Psoas muscle (tissue), 8 donors: Measurements from ENCODE around the gene TEX2. TPM values are rescaled to one million over a fixed set of nuclear protein-coding genes. Genes with fewer than 3 reads are reported as not detected.

Source experiments
- ATAC-seq, 4 donors: fragments of 200-7000 bp; cut with Tn5 transposase; one replicate each; pipeline ENCODE4 v1.9.1; 2020; ENCODE audit warnings: moderate library complexity in 3 of 4, mild to moderate bottlenecking in 2 of 4
- DNase-seq, 2 donors: peaks; one replicate each; pipeline ENCODE4 v3.0.0-alpha.2; 2020
- H3K27ac ChIP-seq: fragments of 200-600 bp; one replicate; pipeline ENCODE4 v1.8.0; 2022
- H3K27me3 ChIP-seq, 3 donors: fragments of 200-600 bp in 1 of 3; one replicate each; pipeline versions ENCODE4 v1.6.1 to v1.8.0; 2013 to 2022; ENCODE audit warnings: low read length in 2 of 3, mild to moderate bottlenecking in 2 of 3, moderate library complexity in 1 of 3; ENCODE audit not compliant: insufficient read depth in 3 of 3
- H3K36me3 ChIP-seq, 2 donors: fragments of 200-600 bp in 1 of 2; one replicate each; pipeline versions ENCODE4 v1.6.1 to v1.8.0; 2013 to 2022; ENCODE audit warnings: low read depth in 1 of 2, mild to moderate bottlenecking in 1 of 2, moderate library complexity in 1 of 2; ENCODE audit not compliant: insufficient read depth in 1 of 2
- H3K4me1 ChIP-seq: fragments of 200-600 bp; one replicate; pipeline ENCODE4 v1.8.0; 2022
- H3K4me3 ChIP-seq: fragments of 200-600 bp; one replicate; pipeline ENCODE4 v1.8.0; 2022; ENCODE audit warnings: mild to moderate bottlenecking
- H3K9me3 ChIP-seq: fragments of 200-600 bp; one replicate; pipeline ENCODE4 v1.8.0; 2022
- WGBS, 3 donors: extraction: QIAGEN DNeasy Blood & Tissue Kit; methylation state at CpG; one replicate each; pipeline versions ENCODE4 v1.1.6 to v1.1.7; 2013; 5-methylcytosine and 5-hydroxymethylcytosine counted together
- intact Hi-C, 2 donors: fragments of 100-400 bp; cut with DNase I; formaldehyde crosslinking; loops; one replicate each; pipeline versions ENCODE4 v1.11.0 to v1.14.2; 2022
- polyA plus RNA-seq, 3 donors: library from polyadenylated mRNA; stranded (reverse); fragments of 200-250 nt; gene quantifications; one replicate each; pipeline ENCODE4 v1.2.3, GENCODE V29; 2013
- total RNA-seq, 4 donors: library from RNA; stranded (reverse); fragmentation: NEBNext Ultra II Directional in 2 of 4; extraction: Animal tissue kit (Norgen Biotek cat#: 25700) in 2 of 4; gene quantifications; one replicate each; pipeline versions ENCODE4 v1.2.1 to v1.2.4, GENCODE V29; 2021 to 2023
- TF ChIP-seq, protein P1 (sequence below): fragments of 200-600 bp; IDR thresholded peaks from one replicate; pipeline ENCODE4 v1.8.0; 2022; ENCODE audit warnings: antibody characterized with exemption
- donor health status: healthy with polysubstance abuse.
- donor health status: DM: no; HTN: no; CAD: no; lungs with moderate emphysema.
- donor health status: Bipolar disorder and iron deficiency.
- donor health status: healthy.
- donor health status: DM: yes; HTN: yes; CAD: no.
- donor health status: DM: no; HTN: no; CAD: no.
- donor health status: DM: no; HTN: no; CAD: no.
- donor health status: DM: yes; HTN: yes; CAD: no.

Gene TEX2
- total and polyA plus RNA-seq, 7 donors: 29.4 to 72.7 (median 52.8) TPM

DNA sequence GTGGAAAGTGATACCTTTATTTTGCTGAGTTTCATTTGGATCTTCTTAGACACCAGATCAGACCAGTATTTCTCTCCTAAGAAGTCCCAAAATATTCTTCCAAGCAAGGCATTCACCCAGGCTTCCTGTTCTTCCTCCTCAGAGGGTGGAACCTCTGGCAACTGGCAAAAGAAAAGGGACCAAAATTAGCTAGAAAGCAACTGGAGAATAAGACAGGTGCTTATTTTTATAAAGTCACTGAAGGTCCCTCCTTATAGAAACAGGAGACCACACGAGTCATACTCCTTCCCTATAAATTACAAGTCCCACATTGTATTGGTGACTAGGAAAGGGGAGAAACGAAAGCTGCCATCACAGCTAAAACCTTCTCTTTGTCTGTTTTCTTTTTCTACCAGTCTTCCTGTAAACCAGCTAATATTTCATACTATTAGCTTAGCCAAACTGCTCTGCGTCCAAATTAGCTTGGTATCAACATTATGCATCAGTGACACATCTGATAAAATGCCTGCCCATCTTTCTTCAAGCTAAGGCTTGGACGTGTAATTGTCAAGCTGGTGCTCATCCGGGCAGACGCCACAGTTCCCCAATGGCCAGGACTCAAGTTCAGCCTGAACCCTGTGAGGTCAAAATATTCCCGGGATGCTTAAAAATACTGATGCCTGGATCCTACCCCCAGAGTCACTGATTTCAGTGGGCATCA lies 85.6 kb downstream of the TEX2 start:
- Histone ChIP-seq H3K36me3 (peaks cover 5 to 7% of the 10 kb centered on the region in 2 donors), H3K9me3 (no peaks in the 10 kb centered on the region), H3K4me3 (no peak overlapping the region), H3K27ac (peak overlapping the region; percentile 86), H3K4me1 (peaks cover 62% of the 10 kb centered on the region), H3K27me3 (no peaks in the 10 kb centered on the region)
- ATAC-seq (no peak), DNase-seq (no peak)
- WGBS, 3 donors: 28 to 48% (median 29%) methylated on average over 7 of the region's 7 CpGs
- intact Hi-C loops: loop anchor here in 1 of 2 donors (5.0 kb wide), 1 partner anchor 85 kb away; the partner anchor contains the start of gene TEX2
- TF ChIP-seq, protein P1, sequence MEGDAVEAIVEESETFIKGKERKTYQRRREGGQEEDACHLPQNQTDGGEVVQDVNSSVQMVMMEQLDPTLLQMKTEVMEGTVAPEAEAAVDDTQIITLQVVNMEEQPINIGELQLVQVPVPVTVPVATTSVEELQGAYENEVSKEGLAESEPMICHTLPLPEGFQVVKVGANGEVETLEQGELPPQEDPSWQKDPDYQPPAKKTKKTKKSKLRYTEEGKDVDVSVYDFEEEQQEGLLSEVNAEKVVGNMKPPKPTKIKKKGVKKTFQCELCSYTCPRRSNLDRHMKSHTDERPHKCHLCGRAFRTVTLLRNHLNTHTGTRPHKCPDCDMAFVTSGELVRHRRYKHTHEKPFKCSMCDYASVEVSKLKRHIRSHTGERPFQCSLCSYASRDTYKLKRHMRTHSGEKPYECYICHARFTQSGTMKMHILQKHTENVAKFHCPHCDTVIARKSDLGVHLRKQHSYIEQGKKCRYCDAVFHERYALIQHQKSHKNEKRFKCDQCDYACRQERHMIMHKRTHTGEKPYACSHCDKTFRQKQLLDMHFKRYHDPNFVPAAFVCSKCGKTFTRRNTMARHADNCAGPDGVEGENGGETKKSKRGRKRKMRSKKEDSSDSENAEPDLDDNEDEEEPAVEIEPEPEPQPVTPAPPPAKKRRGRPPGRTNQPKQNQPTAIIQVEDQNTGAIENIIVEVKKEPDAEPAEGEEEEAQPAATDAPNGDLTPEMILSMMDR: no peak

DNA sequence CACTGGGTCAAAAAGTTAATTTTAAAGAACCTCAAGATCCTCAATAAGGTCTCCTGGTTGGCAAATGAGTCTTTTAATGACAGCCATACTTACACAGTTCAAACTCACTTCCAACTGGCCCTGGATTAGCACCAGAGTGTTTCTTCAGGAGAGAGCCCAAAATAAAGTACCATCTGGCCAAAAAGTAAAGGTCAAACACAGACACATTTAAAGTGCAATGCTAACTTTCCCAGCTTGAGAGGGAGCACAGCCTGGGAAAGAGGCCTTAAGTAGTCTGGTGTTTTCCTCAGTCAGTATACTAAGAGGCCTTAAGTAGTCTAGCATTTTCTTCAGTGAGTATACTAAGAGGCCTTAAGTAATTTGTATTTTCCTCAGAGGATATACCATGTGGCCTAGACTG lies 86.5 kb downstream of the TEX2 start:
- Histone ChIP-seq H3K4me1 (peaks cover 64% of the 10 kb centered on the region), H3K27ac (peak overlapping the region; percentile 86), H3K9me3 (no peaks in the 10 kb centered on the region), H3K4me3 (no peak overlapping the region), H3K36me3 (peaks cover 5 to 7% of the 10 kb centered on the region in 2 donors), H3K27me3 (no peaks in the 10 kb centered on the region)
- DNase-seq: no peak
- TF ChIP-seq, protein P1: no peak
- intact Hi-C loops: loop anchor here in 1 of 2 donors (5.0 kb wide), 1 partner anchor 86 kb away; the partner anchor contains the start of gene TEX2
- ATAC-seq: peak in 2 of 4 donors; percentile 7 to 19

DNA sequence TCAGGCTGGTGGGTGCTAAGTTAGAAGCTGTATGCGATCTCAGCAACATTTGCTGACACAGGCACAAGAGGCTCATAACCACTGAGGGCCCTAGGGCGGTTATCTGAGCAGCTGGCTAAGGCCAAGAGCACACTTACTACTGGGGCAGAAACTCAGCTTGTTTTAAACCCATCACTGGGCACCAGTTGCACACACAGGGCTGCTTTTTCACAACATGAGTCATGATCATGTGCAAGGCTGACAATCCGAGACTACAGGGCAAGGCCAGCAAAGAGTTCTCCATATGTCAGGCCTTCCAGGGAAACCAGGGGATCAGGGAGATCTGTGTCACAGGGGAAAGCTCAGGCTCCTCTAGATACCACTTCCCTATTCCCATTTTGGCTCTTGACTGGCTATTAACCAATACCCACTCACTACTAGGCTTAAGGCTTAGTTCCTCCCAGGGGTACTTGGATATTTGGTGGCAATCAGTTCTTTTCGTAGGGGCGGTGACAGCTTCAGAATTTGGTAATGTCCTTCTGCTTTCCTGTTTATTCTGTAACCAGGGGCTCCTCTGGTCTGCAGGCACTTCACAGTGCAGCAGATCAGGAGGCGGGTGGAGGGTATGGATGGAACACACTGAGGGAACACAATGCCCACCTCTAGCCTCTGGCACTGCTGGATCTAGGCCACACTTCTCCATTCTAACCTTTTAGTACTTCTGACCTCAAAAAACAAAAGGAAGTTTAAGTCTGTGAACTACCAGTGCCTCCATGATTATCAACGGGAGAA lies 88.2 kb downstream of the TEX2 start:
- Histone ChIP-seq H3K27ac (peak overlapping the region; percentile 86), H3K4me1 (peaks cover 71% of the 10 kb centered on the region), H3K9me3 (no peaks in the 10 kb centered on the region), H3K4me3 (no peak overlapping the region), H3K36me3 (peaks cover 6 to 13% of the 10 kb centered on the region in 2 donors), H3K27me3 (no peaks in the 10 kb centered on the region)
- intact Hi-C loops: loop anchor here in 1 of 2 donors (5.0 kb wide), 1 partner anchor 87 kb away; the partner anchor contains the start of gene TEX2
- ATAC-seq (peak; percentile 46 to 68 (median 62)), DNase-seq (peak in 1 of 2 donors; percentile 31)
- TF ChIP-seq, protein P1: no peak
- WGBS, 3 donors: 61 to 77% (median 65%) methylated on average over 7 of the region's 7 CpGs

DNA sequence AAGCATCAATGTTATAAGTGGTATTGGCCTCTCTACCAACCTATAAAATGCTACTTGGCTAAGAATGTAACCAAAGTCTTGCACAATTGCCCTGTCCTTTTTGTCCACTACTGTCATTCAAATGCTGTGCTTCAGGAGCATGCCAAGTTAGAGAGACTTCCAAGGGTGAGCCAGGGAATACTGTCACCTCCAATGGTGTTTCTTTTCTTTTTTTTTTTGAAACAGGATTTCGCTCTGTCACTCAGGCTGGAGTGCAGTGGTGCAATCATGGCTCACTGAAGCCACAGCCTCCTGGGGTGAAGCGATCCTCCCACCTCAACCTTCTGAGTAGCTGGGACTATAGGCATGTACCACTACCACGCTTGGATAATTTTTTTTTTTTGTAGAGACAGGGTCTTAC lies 89.4 kb downstream of the TEX2 start:
- H3K9me3 ChIP-seq: no peaks in the 10 kb centered on the region
- H3K27me3 ChIP-seq: no peaks in the 10 kb centered on the region
- DNase-seq (no peak), ATAC-seq (peak; percentile 38 to 70 (median 54))
- H3K4me3 ChIP-seq: no peak overlapping the region
- peaks cover 4 to 18% of the 10 kb centered on the region in 2 donors for H3K36me3 ChIP-seq
- intact Hi-C loops: no loop called here
- 59 to 76% (median 68%) methylated on average over 3 of the region's 3 CpGs for WGBS, 3 donors
- TF ChIP-seq, protein P1: no peak
- H3K27ac ChIP-seq: peak overlapping the region; percentile 86
- H3K4me1 ChIP-seq: peaks cover 73% of the 10 kb centered on the region
